ENCODE measurements around the gene RFC2. TPM values are rescaled to one million over a fixed set of nuclear protein-coding genes. Genes with fewer than 3 reads are reported as not detected.
"Not testable (repeated sequence)": the region's sequence is repeated elsewhere in the genome, so short reads cannot be mapped to it uniquely, and the experiment has no call there.

Gene RFC2
- total RNA-seq, 1 donor = 22.0 TPM

DNA sequence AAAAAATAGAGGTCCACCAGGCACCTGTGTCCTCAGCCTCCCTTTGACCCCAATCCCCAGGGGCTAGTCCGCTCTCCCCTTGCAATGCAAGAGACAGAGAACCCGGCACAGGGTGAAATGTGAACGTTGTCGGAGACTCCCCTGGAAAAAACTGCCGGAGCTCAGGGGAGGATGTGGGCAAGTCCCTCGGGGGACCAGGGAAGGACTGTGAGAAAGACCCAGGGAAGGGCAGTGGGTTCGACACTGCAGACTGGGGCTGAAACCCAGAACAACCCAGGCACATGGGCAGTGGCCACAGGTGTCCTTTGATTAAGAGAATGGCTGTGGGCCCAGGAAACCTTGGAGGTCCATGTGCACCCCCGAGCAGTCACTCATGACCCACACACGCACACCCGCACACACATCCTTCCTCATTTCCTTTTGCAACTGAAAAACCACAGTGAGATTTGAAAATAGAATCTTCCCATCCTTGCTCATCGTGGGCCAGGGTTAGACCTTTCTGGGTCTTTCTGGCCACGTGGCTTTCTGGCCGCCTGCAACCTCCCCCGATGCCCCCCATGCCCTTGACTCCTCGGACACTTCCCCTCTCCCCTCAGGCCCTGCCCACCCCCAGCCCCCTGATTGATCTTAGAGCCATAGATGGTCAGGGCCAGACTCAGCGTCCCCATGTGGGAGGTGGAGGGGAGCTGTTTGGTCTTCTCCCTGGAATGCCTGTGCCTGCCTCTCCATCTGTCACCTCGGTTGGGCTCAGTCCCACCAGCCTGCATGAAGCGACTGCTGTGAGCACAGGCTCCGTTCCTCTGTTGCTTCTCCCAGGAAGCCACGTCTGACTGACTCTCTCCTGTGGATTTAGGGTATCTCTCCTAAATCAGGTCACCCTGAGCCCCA, 36.5 kb downstream of the RFC2 start:
- TF ChIP-seq, protein P1, sequence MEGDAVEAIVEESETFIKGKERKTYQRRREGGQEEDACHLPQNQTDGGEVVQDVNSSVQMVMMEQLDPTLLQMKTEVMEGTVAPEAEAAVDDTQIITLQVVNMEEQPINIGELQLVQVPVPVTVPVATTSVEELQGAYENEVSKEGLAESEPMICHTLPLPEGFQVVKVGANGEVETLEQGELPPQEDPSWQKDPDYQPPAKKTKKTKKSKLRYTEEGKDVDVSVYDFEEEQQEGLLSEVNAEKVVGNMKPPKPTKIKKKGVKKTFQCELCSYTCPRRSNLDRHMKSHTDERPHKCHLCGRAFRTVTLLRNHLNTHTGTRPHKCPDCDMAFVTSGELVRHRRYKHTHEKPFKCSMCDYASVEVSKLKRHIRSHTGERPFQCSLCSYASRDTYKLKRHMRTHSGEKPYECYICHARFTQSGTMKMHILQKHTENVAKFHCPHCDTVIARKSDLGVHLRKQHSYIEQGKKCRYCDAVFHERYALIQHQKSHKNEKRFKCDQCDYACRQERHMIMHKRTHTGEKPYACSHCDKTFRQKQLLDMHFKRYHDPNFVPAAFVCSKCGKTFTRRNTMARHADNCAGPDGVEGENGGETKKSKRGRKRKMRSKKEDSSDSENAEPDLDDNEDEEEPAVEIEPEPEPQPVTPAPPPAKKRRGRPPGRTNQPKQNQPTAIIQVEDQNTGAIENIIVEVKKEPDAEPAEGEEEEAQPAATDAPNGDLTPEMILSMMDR (IDR thresholded peaks at IDR 0.05; ENCODE audit: insufficient read depth, low read depth, low read length) = no peak
- no peak for DNase-seq (ENCODE audit: low read depth)
- H3K4me3 ChIP-seq (ENCODE audit: low read depth, low read length) = no peak overlapping the region

DNA sequence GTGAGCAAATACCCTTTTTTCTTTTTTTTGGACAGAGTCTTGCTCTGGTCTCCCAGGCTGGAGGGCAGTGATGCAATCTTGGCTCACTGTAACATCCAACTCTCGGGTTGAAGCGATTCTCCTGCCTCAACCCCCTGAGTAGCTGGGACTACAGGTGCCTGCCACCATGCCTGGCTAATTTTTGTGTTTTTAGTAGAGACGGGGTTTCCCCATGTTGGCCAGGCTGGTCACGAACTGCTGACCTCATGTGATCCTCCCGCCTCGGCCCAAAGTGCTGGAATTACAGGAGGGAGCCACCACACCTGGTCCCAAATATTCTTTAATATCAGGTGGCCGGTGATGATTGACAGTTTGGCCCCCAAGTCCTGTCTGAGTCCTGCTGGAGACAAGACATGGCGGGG, 37.8 kb downstream of the RFC2 start:
- no peak for DNase-seq (ENCODE audit: low read depth)
- TF ChIP-seq, protein P1 (IDR thresholded peaks at IDR 0.05; ENCODE audit: insufficient read depth, low read depth, low read length) = no peak
- no peak overlapping the region for H3K4me3 ChIP-seq (ENCODE audit: low read depth, low read length)

DNA sequence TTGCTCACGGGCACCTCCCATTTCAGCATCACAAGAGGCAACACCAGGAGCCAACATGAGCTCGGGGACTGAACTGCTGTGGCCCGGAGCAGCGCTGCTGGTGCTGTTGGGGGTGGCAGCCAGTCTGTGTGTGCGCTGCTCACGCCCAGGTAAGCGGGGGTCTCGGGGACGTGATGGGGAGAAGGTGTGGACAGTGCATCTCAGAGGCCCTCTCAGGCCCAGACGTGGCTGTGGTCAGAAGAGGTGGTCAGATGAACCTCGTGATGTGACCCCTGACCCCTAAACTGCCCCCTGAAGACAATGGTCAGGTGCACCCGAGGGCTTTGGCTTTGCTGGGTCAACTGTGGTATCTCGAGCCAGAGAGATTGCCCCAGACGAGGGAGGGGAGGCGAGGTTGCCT, 38.3 kb downstream of the RFC2 start:
- TF ChIP-seq, protein P1 (IDR thresholded peaks at IDR 0.05; ENCODE audit: insufficient read depth, low read depth, low read length) = no peak
- no peak overlapping the region for H3K4me3 ChIP-seq (ENCODE audit: low read depth, low read length)
- no peak for DNase-seq (ENCODE audit: low read depth)

DNA sequence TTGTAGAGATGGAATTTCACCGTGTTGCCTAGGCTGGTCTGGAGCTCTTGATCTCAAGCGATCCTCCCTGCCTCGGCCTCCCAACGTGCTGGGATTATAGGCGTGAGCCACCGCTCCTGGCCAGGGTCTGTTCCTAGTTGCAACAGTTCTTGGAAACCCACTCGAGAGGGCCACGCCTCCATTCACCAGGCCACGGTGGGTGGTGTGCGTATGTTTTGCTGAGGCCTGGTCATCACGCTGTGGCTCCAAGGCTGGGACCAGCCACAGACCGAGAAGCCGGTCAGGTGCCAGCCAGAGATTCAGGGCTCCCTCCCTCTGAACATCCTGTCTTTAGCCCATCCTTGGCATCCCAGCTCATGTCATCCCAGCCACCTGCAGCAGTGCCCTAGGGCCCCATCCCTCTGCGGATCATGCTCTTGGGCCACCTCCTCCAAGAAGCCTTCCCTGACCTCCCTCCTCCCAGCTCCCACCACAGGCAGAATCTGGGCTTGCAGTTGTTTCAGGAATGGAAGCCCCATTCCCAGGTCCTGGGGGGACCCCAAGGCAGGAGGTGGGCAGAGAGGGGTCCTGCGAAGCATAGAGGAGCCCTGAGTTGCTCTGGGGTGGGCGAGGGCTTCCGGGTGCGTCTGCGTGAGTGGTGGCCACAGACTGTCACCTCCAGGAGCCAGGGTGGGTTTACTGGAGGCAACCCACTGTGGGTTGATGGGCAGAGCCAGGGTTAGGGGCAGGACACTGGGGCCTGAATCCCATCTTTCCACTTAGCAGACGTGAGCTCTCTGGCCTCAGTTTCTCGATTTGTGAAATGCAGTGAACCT, 39.2 kb downstream of the RFC2 start:
- H3K4me3 ChIP-seq (ENCODE audit: low read depth, low read length) = no peak overlapping the region
- no peak for DNase-seq (ENCODE audit: low read depth)
- TF ChIP-seq, protein P1 (IDR thresholded peaks at IDR 0.05; ENCODE audit: insufficient read depth, low read depth, low read length) = no peak

DNA sequence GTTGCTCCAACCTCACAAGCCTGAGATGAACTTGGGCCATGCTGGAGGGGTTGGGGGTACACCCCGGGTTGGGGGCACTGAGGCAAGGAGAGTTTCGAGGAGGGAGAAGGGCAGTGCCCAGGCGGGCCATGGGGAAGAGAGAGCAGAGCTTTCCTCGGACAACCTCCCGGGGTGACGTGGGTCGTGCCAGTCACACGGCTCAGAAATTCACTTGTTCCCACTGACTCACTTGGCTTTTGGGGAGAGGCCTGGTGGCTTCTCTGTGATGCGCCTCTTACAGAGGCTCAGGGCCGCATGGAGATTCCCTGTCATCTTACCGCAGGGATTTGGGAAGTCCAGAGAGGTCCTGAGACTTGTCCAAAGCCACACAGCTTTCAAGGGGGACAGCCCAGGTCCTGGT, 41.5 kb downstream of the RFC2 start:
- H3K4me3 ChIP-seq (ENCODE audit: low read depth, low read length) = no peak overlapping the region
- no peak for DNase-seq (ENCODE audit: low read depth)
- TF ChIP-seq, protein P1 (IDR thresholded peaks at IDR 0.05; ENCODE audit: insufficient read depth, low read depth, low read length) = no peak

DNA sequence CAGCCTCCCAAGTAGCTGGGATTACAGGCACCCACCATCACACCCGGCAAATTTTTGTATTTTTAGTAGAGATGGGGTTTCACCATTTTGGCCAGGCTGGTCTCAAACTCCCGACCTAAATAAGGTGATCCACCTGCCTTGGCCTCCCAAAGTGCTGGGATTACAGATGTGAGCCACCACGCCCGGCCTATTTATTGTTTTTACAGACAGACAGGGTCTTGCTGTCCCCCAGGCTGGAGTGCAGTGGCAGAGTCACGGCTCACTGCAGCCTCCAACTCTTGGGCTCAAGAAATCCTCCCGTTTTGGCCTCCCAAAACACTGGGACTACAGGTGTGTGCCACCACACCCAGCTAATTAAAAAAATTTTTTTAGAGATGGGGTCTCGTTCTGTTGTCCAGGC, 46.0 kb downstream of the RFC2 start:
- not testable (repeated sequence) for DNase-seq (ENCODE audit: low read depth)

DNA sequence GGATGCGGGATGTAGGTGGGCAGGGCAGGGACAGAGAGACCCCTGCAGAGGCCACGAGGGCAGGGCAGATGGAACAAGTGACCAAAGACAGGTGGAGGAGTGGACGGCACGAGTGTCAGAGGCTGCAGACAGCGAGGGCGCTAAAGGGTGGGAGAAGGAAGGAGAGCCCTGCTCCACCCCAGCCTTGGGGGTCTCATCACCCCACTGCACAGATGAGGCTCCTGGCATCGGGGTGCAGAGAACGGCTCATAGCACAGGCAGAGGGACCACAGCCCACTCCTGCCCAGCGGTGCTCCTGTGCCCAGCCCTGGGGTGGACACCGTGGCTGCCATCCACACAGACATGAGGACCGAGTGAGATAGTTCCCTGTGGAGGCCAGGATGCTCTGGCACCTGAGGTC, 46.6 kb downstream of the RFC2 start:
- DNase-seq (ENCODE audit: low read depth) = no peak
- TF ChIP-seq, protein P1 (IDR thresholded peaks at IDR 0.05; ENCODE audit: insufficient read depth, low read depth, low read length) = no peak

More for the DNA sequence above, 46.0 kb downstream of the RFC2 start:
- not testable (repeated sequence) for H3K4me3 ChIP-seq (ENCODE audit: low read depth, low read length)

More for the DNA sequence above, 46.6 kb downstream of the RFC2 start:
- H3K4me3 ChIP-seq (ENCODE audit: low read depth, low read length) = no peak overlapping the region

Measured in fibroblast of villous mesenchyme (primary cell).